Lung (tissue), 12 donors: ENCODE data around the gene FOXC2. TPM values are rescaled to one million over a fixed set of nuclear protein-coding genes. Genes with fewer than 3 reads are reported as not detected.

Experiments
- ATAC-seq: fragments of 200-7000 bp; cut with Tn5 transposase; one replicate; pipeline ENCODE4 v1.9.1; 2020; ENCODE audit warnings: moderate number of reproducible peaks; ENCODE audit not compliant: insufficient read depth, low FRiP score
- DNase-seq, 3 donors: peaks; one replicate each; pipeline ENCODE4 v3.0.0-alpha.2; 2013 to 2017
- H3K27ac ChIP-seq, 2 donors: one replicate each; pipeline ENCODE4 v1.5.1; 2013; ENCODE audit warnings: mild to moderate bottlenecking in 2 of 2, moderate library complexity in 2 of 2, control low read depth in 1 of 2, inconsistent platforms in 1 of 2, low read depth in 1 of 2, low read length in 1 of 2
- H3K27me3 ChIP-seq, 3 donors: one replicate each; pipeline ENCODE4 v1.5.1; 2013; ENCODE audit warnings: low read length in 2 of 3; ENCODE audit not compliant: control insufficient read depth in 3 of 3, insufficient read depth in 3 of 3
- H3K36me3 ChIP-seq, 4 donors: one replicate each; pipeline ENCODE4 v1.5.1; 2013; ENCODE audit warnings: low read length in 4 of 4, mild to moderate bottlenecking in 1 of 4, moderate library complexity in 1 of 4; ENCODE audit not compliant: control insufficient read depth in 4 of 4, insufficient read depth in 4 of 4
- H3K4me1 ChIP-seq, 5 donors: one replicate each; pipeline ENCODE4 v1.5.1; 2013; ENCODE audit warnings: low read length in 5 of 5, mild to moderate bottlenecking in 2 of 5, moderate library complexity in 1 of 5; ENCODE audit not compliant: control insufficient read depth in 5 of 5, insufficient read depth in 5 of 5
- H3K4me3 ChIP-seq: one replicate; pipeline ENCODE4 v1.5.1; 2013; ENCODE audit warnings: mild to moderate bottlenecking, control low read depth, moderate library complexity
- H3K9ac ChIP-seq, 2 donors: one replicate each; pipeline ENCODE4 v1.5.1; 2013; ENCODE audit warnings: low read length in 2 of 2, control low read depth in 1 of 2; ENCODE audit not compliant: insufficient read depth in 1 of 2
- H3K9me3 ChIP-seq, 4 donors: one replicate each; pipeline ENCODE4 v1.5.1; 2013; ENCODE audit warnings: low read length in 3 of 4, mild to moderate bottlenecking in 1 of 4, moderate library complexity in 1 of 4; ENCODE audit not compliant: control insufficient read depth in 4 of 4, insufficient read depth in 3 of 4
- CTCF ChIP-seq: IDR thresholded peaks from 2 replicates; pipeline ENCODE4 v1.5.1; 2012; ENCODE audit warnings: mild to moderate bottlenecking; ENCODE audit errors: control extremely low read depth, extremely low read depth
- WGBS, 2 donors: extraction: QIAGEN DNeasy Blood & Tissue Kit; methylation state at CpG; one replicate each; pipeline ENCODE4 v1.1.7; 2013; 5-methylcytosine and 5-hydroxymethylcytosine counted together
- polyA plus RNA-seq, 2 donors: library from polyadenylated mRNA; stranded (reverse); fragments of 200-250 nt; gene quantifications; one replicate each; pipeline ENCODE4 v1.2.1, GENCODE V29; 2013
- total RNA-seq, 2 donors: library from RNA; depleted of rRNA in 1 of 2; stranded (reverse); fragments of >200 nt in 1 of 2; gene quantifications; one replicate each; pipeline ENCODE4 v1.2.1, GENCODE V29; 2014 to 2021
- donor health status: control.
- donor health status: control.
- donor health status: Bipolar disorder and iron deficiency.
- donor health status: healthy.
- donor health status: DM: yes; HTN: yes; CAD: no.

Gene FOXC2
- total and polyA plus RNA-seq, 4 donors = 0.37 to 2.7 (median 0.63) TPM

DNA sequence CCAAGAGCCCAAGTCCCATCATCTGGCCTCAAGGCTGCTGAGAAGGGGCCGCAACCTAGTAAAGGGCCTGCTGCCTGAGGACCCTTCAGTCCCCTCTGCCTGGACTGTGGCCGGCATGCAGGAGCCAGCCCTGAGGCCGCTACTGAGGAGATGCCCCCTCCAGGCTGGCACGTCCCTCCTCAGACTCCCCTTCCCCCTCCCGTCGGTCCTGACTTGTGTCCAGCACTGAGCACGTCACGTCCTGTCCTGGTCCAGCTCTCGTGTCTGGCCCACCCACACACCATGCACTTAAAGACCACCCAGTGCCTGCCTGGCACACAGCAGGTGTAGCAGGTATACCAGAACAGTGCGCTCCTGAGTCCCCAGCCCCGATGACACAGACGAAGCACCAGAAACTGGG lies 21.1 kb upstream of the FOXC2 start:
- Histone ChIP-seq H3K27me3 (no peaks in the 10 kb centered on the region), H3K36me3 (peaks cover 1 to 38% (median 23%) of the 10 kb centered on the region in 4 donors), H3K4me1 (no peaks in the 10 kb centered on the region), H3K9ac (no peak overlapping the region), H3K27ac (no peak overlapping the region), H3K9me3 (no peaks in the 10 kb centered on the region), H3K4me3 (no peak overlapping the region)
- no peak for DNase-seq
- ATAC-seq = no peak
- no peak for TF ChIP-seq CTCF
- 80 to 89% methylated on average over 12 of the region's 12 CpGs for WGBS, 2 donors

- DNase-seq (no peak), ATAC-seq (no peak)
- Histone ChIP-seq H3K9me3 (no peaks in the 10 kb centered on the region), H3K4me3 (no peak overlapping the region), H3K27me3 (no peaks in the 10 kb centered on the region), H3K27ac (no peak overlapping the region), H3K9ac (no peak overlapping the region), H3K4me1 (no peaks in the 10 kb centered on the region), H3K36me3 (peaks cover 0 to 37% (median 17%) of the 10 kb centered on the region in 4 donors)
- TF ChIP-seq CTCF = no peak
- 92 to 93% methylated on average over 19 of the region's 19 CpGs for WGBS, 2 donors
These were observed 20.5 kb upstream of the FOXC2 start for GRCh38 chr16:86545954-86546637.

GRCh38 chr16:86546638-86547013 lies 20.0 kb upstream of the FOXC2 start:
- Histone ChIP-seq H3K27ac (no peak overlapping the region), H3K4me3 (no peak overlapping the region), H3K9ac (no peak overlapping the region), H3K4me1 (no peaks in the 10 kb centered on the region), H3K36me3 (peaks cover 0 to 32% (median 14%) of the 10 kb centered on the region in 4 donors), H3K27me3 (no peaks in the 10 kb centered on the region), H3K9me3 (no peaks in the 10 kb centered on the region)
- no peak for TF ChIP-seq CTCF
- no peak for DNase-seq
- WGBS, 2 donors = 92 to 94% methylated on average over 8 of the region's 8 CpGs
- no peak for ATAC-seq

- no peaks in the 10 kb centered on the region for H3K27me3 ChIP-seq
- ATAC-seq (no peak), DNase-seq (no peak)
- H3K4me1 ChIP-seq = no peaks in the 10 kb centered on the region
- no peak overlapping the region for H3K27ac ChIP-seq
- TF ChIP-seq CTCF = no peak
- H3K4me3 ChIP-seq = no peak overlapping the region
- no peak overlapping the region for H3K9ac ChIP-seq
- H3K36me3 ChIP-seq = peaks cover 0 to 33% (median 14%) of the 10 kb centered on the region in 4 donors
- 95 to 97% methylated on average over 11 of the region's 11 CpGs for WGBS, 2 donors
- H3K9me3 ChIP-seq = no peaks in the 10 kb centered on the region
These were observed 19.3 kb upstream of the FOXC2 start for GRCh38 chr16:86547286-86547685.
